Measurements from ENCODE around the gene ZNF526.
A peak's percentile ranks its signal among the peaks of the same experiment; 100 is the strongest.

Gene ZNF526

GRCh38 chr19:42271861-42272534 lies 51.9 kb downstream of the ZNF526 start:
- DNase-seq, result no peak
- Histone ChIP-seq H3K4me2 (ENCODE audit: low read length, poor library complexity, severe bottlenecking) (no peak overlapping the region), H2BK12ac (ENCODE audit: low read length in 2 of 2) (peak overlapping the region in 1 of 2 experiments; percentile 21), H3K9ac (ENCODE audit: low read length) (peak overlapping the region; percentile 98), H3K18ac (ENCODE audit: low read depth in 1 of 2, low read length in 2 of 2) (no peak overlapping the region), H2AFZ (ENCODE audit: low read depth, low read length) (no peak overlapping the region), H2BK5ac (ENCODE audit: low read depth, low read length, poor library complexity, severe bottlenecking) (no peak overlapping the region), H3K27me3 (ENCODE audit: control insufficient read depth in 1 of 2, insufficient read depth in 1 of 2, low read length in 2 of 2) (no peaks in the 10 kb centered on the region), H4K91ac (ENCODE audit: low read length) (no peak overlapping the region), H3K4ac (ENCODE audit: low read depth in 1 of 2, low read length in 2 of 2) (no peak overlapping the region), H2BK120ac (ENCODE audit: low read depth, low read length) (no peak overlapping the region), H3K36me3 (ENCODE audit: control insufficient read depth in 1 of 2, insufficient read depth in 2 of 2, low read depth in 1 of 2, low read length in 2 of 2) (peaks cover 49 to 51% of the 10 kb centered on the region in 2 experiments), H3K4me3 (ENCODE audit: insufficient read depth in 1 of 2, low read depth in 1 of 2, low read length in 2 of 2) (no peak overlapping the region), H3K14ac (ENCODE audit: low read length in 2 of 2) (no peak overlapping the region), H3K9me3 (ENCODE audit: control insufficient read depth, low read length) (no peaks in the 10 kb centered on the region), H4K8ac (ENCODE audit: low read length) (no peak overlapping the region), H3K27ac (ENCODE audit: low read length, poor library complexity, severe bottlenecking) (peak overlapping the region; percentile 97), H3K79me1 (replicated peaks; ENCODE audit: low read length, poor library complexity, severe bottlenecking) (peaks cover 2% of the 10 kb centered on the region), H3K4me1 (ENCODE audit: control insufficient read depth, insufficient read depth, low read depth, low read length) (peaks cover 61% of the 10 kb centered on the region), H2AK5ac (ENCODE audit: low read length, severe bottlenecking) (peak overlapping the region; percentile 94), H3K23ac (ENCODE audit: low read length in 2 of 2) (no peak overlapping the region), H2BK15ac (ENCODE audit: low read depth, poor library complexity, severe bottlenecking) (peak overlapping the region; percentile 23)
- 95% methylated on average over 34 of the region's 35 CpGs for WGBS

- Histone ChIP-seq H3K9me3 (ENCODE audit: control insufficient read depth, low read length) (no peaks in the 10 kb centered on the region), H3K4ac (ENCODE audit: low read depth in 1 of 2, low read length in 2 of 2) (no peak overlapping the region), H3K79me1 (replicated peaks; ENCODE audit: low read length, poor library complexity, severe bottlenecking) (peaks cover 2% of the 10 kb centered on the region), H2BK12ac (ENCODE audit: low read length in 2 of 2) (no peak overlapping the region), H2AK5ac (ENCODE audit: low read length, severe bottlenecking) (no peak overlapping the region), H3K27ac (ENCODE audit: low read length, poor library complexity, severe bottlenecking) (no peak overlapping the region), H3K36me3 (ENCODE audit: control insufficient read depth in 1 of 2, insufficient read depth in 2 of 2, low read depth in 1 of 2, low read length in 2 of 2) (peaks cover 52% of the 10 kb centered on the region in 2 experiments), H2AFZ (ENCODE audit: low read depth, low read length) (no peak overlapping the region), H3K23ac (ENCODE audit: low read length in 2 of 2) (no peak overlapping the region), H3K4me2 (ENCODE audit: low read length, poor library complexity, severe bottlenecking) (no peak overlapping the region), H3K14ac (ENCODE audit: low read length in 2 of 2) (no peak overlapping the region), H3K9ac (ENCODE audit: low read length) (no peak overlapping the region), H3K27me3 (ENCODE audit: control insufficient read depth in 1 of 2, insufficient read depth in 1 of 2, low read length in 2 of 2) (no peaks in the 10 kb centered on the region), H2BK5ac (ENCODE audit: low read depth, low read length, poor library complexity, severe bottlenecking) (no peak overlapping the region), H4K91ac (ENCODE audit: low read length) (no peak overlapping the region), H4K8ac (ENCODE audit: low read length) (no peak overlapping the region), H3K4me1 (ENCODE audit: control insufficient read depth, insufficient read depth, low read depth, low read length) (peaks cover 65% of the 10 kb centered on the region), H3K18ac (ENCODE audit: low read depth in 1 of 2, low read length in 2 of 2) (no peak overlapping the region), H2BK15ac (ENCODE audit: low read depth, poor library complexity, severe bottlenecking) (no peak overlapping the region), H2BK120ac (ENCODE audit: low read depth, low read length) (no peak overlapping the region), H3K4me3 (ENCODE audit: insufficient read depth in 1 of 2, low read depth in 1 of 2, low read length in 2 of 2) (no peak overlapping the region)
- no peak for DNase-seq
- WGBS, result 94% methylated on average over 9 of the region's 9 CpGs
These were observed 52.4 kb downstream of the ZNF526 start for GRCh38 chr19:42272535-42272897.

GRCh38 chr19:42272989-42273406 lies 52.9 kb downstream of the ZNF526 start:
- Histone ChIP-seq H3K4ac (ENCODE audit: low read depth in 1 of 2, low read length in 2 of 2) (no peak overlapping the region), H4K8ac (ENCODE audit: low read length) (no peak overlapping the region), H3K27ac (ENCODE audit: low read length, poor library complexity, severe bottlenecking) (no peak overlapping the region)

GRCh38 chr19:42273407-42274064 lies 53.4 kb downstream of the ZNF526 start:
- Histone ChIP-seq H3K36me3 (ENCODE audit: control insufficient read depth in 1 of 2, insufficient read depth in 2 of 2, low read depth in 1 of 2, low read length in 2 of 2) (peaks cover 55% of the 10 kb centered on the region in 2 experiments), H3K4ac (ENCODE audit: low read depth in 1 of 2, low read length in 2 of 2) (no peak overlapping the region), H3K27me3 (ENCODE audit: control insufficient read depth in 1 of 2, insufficient read depth in 1 of 2, low read length in 2 of 2) (no peaks in the 10 kb centered on the region), H2BK5ac (ENCODE audit: low read depth, low read length, poor library complexity, severe bottlenecking) (no peak overlapping the region), H3K79me1 (replicated peaks; ENCODE audit: low read length, poor library complexity, severe bottlenecking) (peaks cover 2% of the 10 kb centered on the region), H3K14ac (ENCODE audit: low read length in 2 of 2) (no peak overlapping the region), H4K91ac (ENCODE audit: low read length) (no peak overlapping the region), H4K8ac (ENCODE audit: low read length) (no peak overlapping the region), H3K9me3 (ENCODE audit: control insufficient read depth, low read length) (no peaks in the 10 kb centered on the region), H3K4me2 (ENCODE audit: low read length, poor library complexity, severe bottlenecking) (no peak overlapping the region), H2BK120ac (ENCODE audit: low read depth, low read length) (no peak overlapping the region), H2BK15ac (ENCODE audit: low read depth, poor library complexity, severe bottlenecking) (no peak overlapping the region), H3K4me3 (ENCODE audit: insufficient read depth in 1 of 2, low read depth in 1 of 2, low read length in 2 of 2) (no peak overlapping the region), H3K4me1 (ENCODE audit: control insufficient read depth, insufficient read depth, low read depth, low read length) (peaks cover 71% of the 10 kb centered on the region), H2AFZ (ENCODE audit: low read depth, low read length) (no peak overlapping the region), H3K23ac (ENCODE audit: low read length in 2 of 2) (no peak overlapping the region), H2BK12ac (ENCODE audit: low read length in 2 of 2) (no peak overlapping the region), H3K27ac (ENCODE audit: low read length, poor library complexity, severe bottlenecking) (no peak overlapping the region), H3K18ac (ENCODE audit: low read depth in 1 of 2, low read length in 2 of 2) (no peak overlapping the region), H3K9ac (ENCODE audit: low read length) (no peak overlapping the region), H2AK5ac (ENCODE audit: low read length, severe bottlenecking) (no peak overlapping the region)
- 97% methylated on average over 43 of the region's 43 CpGs for WGBS
- no peak for DNase-seq

More at GRCh38 chr19:42272989-42273406, 52.9 kb downstream of the ZNF526 start:
- H3K36me3 ChIP-seq (ENCODE audit: control insufficient read depth in 1 of 2, insufficient read depth in 2 of 2, low read depth in 1 of 2, low read length in 2 of 2), result peaks cover 52 to 55% of the 10 kb centered on the region in 2 experiments
- WGBS, result 95% methylated on average over 23 of the region's 23 CpGs
- H3K14ac ChIP-seq (ENCODE audit: low read length in 2 of 2), result no peak overlapping the region
- H3K4me3 ChIP-seq (ENCODE audit: insufficient read depth in 1 of 2, low read depth in 1 of 2, low read length in 2 of 2), result no peak overlapping the region
- no peak overlapping the region for H2BK120ac ChIP-seq (ENCODE audit: low read depth, low read length)
- peaks cover 2% of the 10 kb centered on the region for H3K79me1 ChIP-seq (replicated peaks; ENCODE audit: low read length, poor library complexity, severe bottlenecking)
- H2BK12ac ChIP-seq (ENCODE audit: low read length in 2 of 2), result no peak overlapping the region
- H3K4me2 ChIP-seq (ENCODE audit: low read length, poor library complexity, severe bottlenecking), result no peak overlapping the region
- H2AFZ ChIP-seq (ENCODE audit: low read depth, low read length), result no peak overlapping the region
- H3K18ac ChIP-seq (ENCODE audit: low read depth in 1 of 2, low read length in 2 of 2), result no peak overlapping the region
- H2BK5ac ChIP-seq (ENCODE audit: low read depth, low read length, poor library complexity, severe bottlenecking), result no peak overlapping the region
- no peak overlapping the region for H2AK5ac ChIP-seq (ENCODE audit: low read length, severe bottlenecking)
- no peaks in the 10 kb centered on the region for H3K9me3 ChIP-seq (ENCODE audit: control insufficient read depth, low read length)
- no peaks in the 10 kb centered on the region for H3K27me3 ChIP-seq (ENCODE audit: control insufficient read depth in 1 of 2, insufficient read depth in 1 of 2, low read length in 2 of 2)
- H2BK15ac ChIP-seq (ENCODE audit: low read depth, poor library complexity, severe bottlenecking), result no peak overlapping the region
- H3K4me1 ChIP-seq (ENCODE audit: control insufficient read depth, insufficient read depth, low read depth, low read length), result peaks cover 65% of the 10 kb centered on the region
- H4K91ac ChIP-seq (ENCODE audit: low read length), result no peak overlapping the region
- no peak overlapping the region for H3K9ac ChIP-seq (ENCODE audit: low read length)
- no peak for DNase-seq
- no peak overlapping the region for H3K23ac ChIP-seq (ENCODE audit: low read length in 2 of 2)
